Mesenteric fat pad (tissue), 1 donor: ENCODE measurements around the gene NCAPH2. TPM values are rescaled to one million over a fixed set of nuclear protein-coding genes. Genes with fewer than 3 reads are reported as not detected.
"Not testable (repeated sequence)": the region's sequence is repeated elsewhere in the genome, so short reads cannot be mapped to it uniquely, and the experiment has no call there.

Experiments
- DNase-seq: peaks from one replicate; pipeline ENCODE4 v3.0.0-alpha.2; 2020; ENCODE audit warnings: low spot score
- total RNA-seq: library from RNA; stranded (reverse); fragmentation: NEBNext Ultra II Directional; extraction: Animal tissue kit (Norgen Biotek cat#: 25700); gene quantifications from one replicate; pipeline ENCODE4 v1.2.1, GENCODE V29; 2021
- donor health status: DM: yes; HTN: yes; CAD: no.

Gene NCAPH2
- total RNA-seq, 1 donor from 2014 or later = 25.0 TPM

GRCh38 chr22:50528682-50529415, 20.8 kb downstream of the NCAPH2 start:
- DNase-seq = no peak

GRCh38 chr22:50529416-50529896, 21.4 kb downstream of the NCAPH2 start:
- DNase-seq = no peak

- DNase-seq = peak; percentile 95
Observed at GRCh38 chr22:50529897-50530579, 22.0 kb downstream of the NCAPH2 start, which contains the start of gene TYMP. TSS of gene TYMP (minus strand) at chr22:50530012. CDS start at chr22:50529709, 303 bp downstream.

- DNase-seq = no peak
Observed at GRCh38 chr22:50530580-50530876, 22.5 kb downstream of the NCAPH2 start.

- peak; percentile 96 for DNase-seq
Observed at GRCh38 chr22:50530877-50531545, 23.0 kb downstream of the NCAPH2 start.

GRCh38 chr22:50531546-50531961, 23.5 kb downstream of the NCAPH2 start:
- DNase-seq = peak; percentile 93

GRCh38 chr22:50531962-50532674, 24.1 kb downstream of the NCAPH2 start:
- DNase-seq = peak; percentile 94

- no peak for DNase-seq
Observed at GRCh38 chr22:50532824-50533796, 25.1 kb downstream of the NCAPH2 start.

- DNase-seq = not testable (repeated sequence)
Observed at GRCh38 chr22:50533856-50534711, 26.1 kb downstream of the NCAPH2 start.

- no peak for DNase-seq
Observed at GRCh38 chr22:50535113-50535512, 27.1 kb downstream of the NCAPH2 start.

GRCh38 chr22:50536226-50536625, 28.2 kb downstream of the NCAPH2 start:
- no peak for DNase-seq

GRCh38 chr22:50537765-50538164, 29.7 kb downstream of the NCAPH2 start:
- no peak for DNase-seq

GRCh38 chr22:50540381-50540780, 32.4 kb downstream of the NCAPH2 start:
- DNase-seq = no peak

GRCh38 chr22:50541667-50542026, 33.6 kb downstream of the NCAPH2 start:
- not testable (repeated sequence) for DNase-seq

GRCh38 chr22:50542416-50542927, 34.4 kb downstream of the NCAPH2 start:
- DNase-seq = no peak

GRCh38 chr22:50544078-50544745, 36.2 kb downstream of the NCAPH2 start:
- DNase-seq = peak; percentile 94

GRCh38 chr22:50544746-50545253, 36.8 kb downstream of the NCAPH2 start:
- DNase-seq = no peak
